ENCODE results near the gene VPS54.
A peak's percentile ranks its signal among the peaks of the same experiment; 100 is the strongest.
"Not testable (repeated sequence)": the region's sequence is repeated elsewhere in the genome, so short reads cannot be mapped to it uniquely, and the experiment has no call there.

VPS54 gene

DNA sequence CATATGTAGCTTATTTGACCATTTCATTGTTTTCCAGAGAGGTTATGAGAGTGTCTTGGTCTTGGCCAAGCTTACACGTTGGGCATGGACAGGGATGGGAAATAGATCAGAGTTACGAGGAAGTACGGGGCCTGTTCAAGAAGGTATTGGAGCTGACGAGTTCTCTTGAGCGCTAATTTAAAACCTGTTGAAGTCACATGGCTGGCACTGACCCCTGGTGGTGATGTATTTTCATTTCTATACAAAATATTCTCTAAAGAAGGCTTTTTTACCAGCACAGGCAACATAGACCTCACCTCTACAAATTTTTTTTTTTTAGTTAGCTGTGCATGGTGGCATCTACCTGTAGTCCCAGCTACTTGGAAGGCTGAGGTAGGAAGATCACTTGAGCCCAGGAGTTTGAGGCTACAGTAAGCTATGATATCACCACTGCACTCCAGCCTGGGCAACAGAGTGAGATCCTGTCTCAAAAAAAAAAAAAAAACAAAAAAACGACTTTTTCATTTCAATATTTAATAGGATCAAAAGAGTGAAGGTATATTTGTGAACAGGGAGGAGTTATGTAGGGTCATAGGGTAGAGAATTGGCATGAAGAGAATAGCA lies 157.9 kb downstream of the VPS54 start:
- Histone ChIP-seq H3K4me3 (ENCODE audit: low read length) (no peak overlapping the region), H3K9me3 (ENCODE audit: control insufficient read depth, low read length) (no peaks in the 10 kb centered on the region), H3K27me3 (replicated peaks; ENCODE audit: control insufficient read depth, insufficient read depth, low read length) (no peaks in the 10 kb centered on the region), H3K36me3 (ENCODE audit: control insufficient read depth, insufficient read depth, low read length, severe bottlenecking) (peaks cover 95% of the 10 kb centered on the region), H3K4me1 (ENCODE audit: control insufficient read depth, insufficient read depth, low read length) (peaks cover 28% of the 10 kb centered on the region), H3K9ac (ENCODE audit: low read length) (no peak overlapping the region)
- DNase-seq (ENCODE audit: low read depth) = peak; percentile 78

DNA sequence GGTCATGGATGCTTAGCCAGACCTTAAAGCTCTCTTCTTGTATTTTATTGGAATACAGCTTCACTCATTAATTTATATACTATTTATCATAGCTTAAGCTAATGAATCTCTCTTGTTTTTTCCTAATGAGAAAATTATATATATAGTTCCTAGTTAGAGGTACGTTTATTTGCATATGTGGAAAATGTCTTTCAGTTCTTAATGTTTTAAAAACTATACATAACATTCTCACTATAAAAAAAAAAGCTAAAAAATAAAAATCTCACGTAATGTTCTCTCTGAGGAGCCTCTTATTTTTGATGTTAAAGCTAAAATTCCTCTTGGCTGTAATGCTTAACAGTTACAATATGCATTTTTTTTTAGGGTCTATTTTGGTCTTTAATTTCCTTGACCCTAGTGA lies 160.9 kb downstream of the VPS54 start:
- Histone ChIP-seq H3K4me1 (ENCODE audit: control insufficient read depth, insufficient read depth, low read length) (peaks cover 38% of the 10 kb centered on the region), H3K9me3 (ENCODE audit: control insufficient read depth, low read length) (no peaks in the 10 kb centered on the region), H3K27me3 (replicated peaks; ENCODE audit: control insufficient read depth, insufficient read depth, low read length) (no peaks in the 10 kb centered on the region), H3K9ac (ENCODE audit: low read length) (no peak overlapping the region), H3K36me3 (ENCODE audit: control insufficient read depth, insufficient read depth, low read length, severe bottlenecking) (peaks cover 74% of the 10 kb centered on the region), H3K4me3 (ENCODE audit: low read length) (no peak overlapping the region)
- no peak for DNase-seq (ENCODE audit: low read depth)

DNA sequence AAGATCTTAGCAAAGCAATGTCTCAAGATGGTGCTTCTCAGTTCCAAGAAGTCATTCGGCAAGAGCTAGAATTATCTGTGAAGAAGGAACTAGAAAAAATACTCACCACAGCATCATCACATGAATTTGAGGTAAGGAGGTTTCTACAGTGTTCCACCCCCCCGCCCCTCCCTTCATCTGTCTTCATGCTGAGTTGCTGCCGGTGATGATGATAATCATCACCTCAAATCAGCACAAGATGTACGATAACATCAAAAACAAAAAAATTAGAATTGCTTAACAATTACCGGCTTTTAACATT lies 163.0 kb downstream of the VPS54 start:
- no peak for DNase-seq (ENCODE audit: low read depth)
- Histone ChIP-seq H3K4me1 (ENCODE audit: control insufficient read depth, insufficient read depth, low read length) (peaks cover 48% of the 10 kb centered on the region), H3K9ac (ENCODE audit: low read length) (no peak overlapping the region), H3K4me3 (ENCODE audit: low read length) (no peak overlapping the region), H3K9me3 (ENCODE audit: control insufficient read depth, low read length) (no peaks in the 10 kb centered on the region), H3K36me3 (ENCODE audit: control insufficient read depth, insufficient read depth, low read length, severe bottlenecking) (peaks cover 54% of the 10 kb centered on the region), H3K27me3 (replicated peaks; ENCODE audit: control insufficient read depth, insufficient read depth, low read length) (no peaks in the 10 kb centered on the region)

DNA sequence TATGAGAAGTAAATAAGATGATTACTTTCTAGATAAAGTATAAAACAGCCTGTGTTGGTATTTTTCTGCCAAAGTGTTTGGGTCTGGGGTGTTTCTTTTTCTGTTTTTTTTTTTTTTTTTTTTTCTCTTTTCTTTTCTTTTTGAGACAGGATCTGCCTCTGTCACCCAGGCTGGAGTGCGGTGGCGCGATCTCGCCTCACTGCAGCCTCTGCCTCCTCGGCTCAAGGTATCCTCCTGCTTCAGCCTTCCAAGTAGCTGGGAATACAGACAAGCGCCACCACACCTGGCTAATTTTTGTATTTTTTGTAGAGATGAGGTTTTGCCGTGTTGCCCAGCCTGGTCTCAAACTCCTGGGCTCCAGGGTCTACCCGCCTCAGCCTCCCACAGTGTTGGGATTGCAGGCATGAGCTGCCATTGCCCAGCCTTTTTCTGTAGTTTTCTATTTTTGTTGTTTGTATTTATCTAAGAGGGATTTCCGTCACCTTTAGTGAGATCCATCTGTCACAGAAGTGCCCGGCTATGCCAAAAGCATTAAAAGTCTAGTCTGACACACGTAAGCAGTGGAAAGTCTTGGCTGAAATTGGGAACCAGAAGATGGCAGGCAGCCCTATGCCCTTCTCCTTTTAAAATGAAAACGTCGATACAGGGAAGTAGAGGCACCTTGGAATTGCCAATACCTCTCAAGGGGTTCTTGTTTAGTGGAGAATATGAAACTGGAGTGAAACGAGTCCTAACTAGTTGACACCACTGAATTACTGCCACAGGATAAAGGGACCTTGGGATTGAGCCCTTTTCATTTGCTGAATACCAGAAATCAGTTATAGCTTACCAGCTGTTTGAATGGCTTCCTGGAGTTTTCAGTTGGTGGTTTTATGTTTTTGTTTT lies 163.6 kb downstream of the VPS54 start:
- no peak for DNase-seq (ENCODE audit: low read depth)
- Histone ChIP-seq H3K9me3 (ENCODE audit: control insufficient read depth, low read length) (no peaks in the 10 kb centered on the region), H3K4me1 (ENCODE audit: control insufficient read depth, insufficient read depth, low read length) (peaks cover 54% of the 10 kb centered on the region), H3K9ac (ENCODE audit: low read length) (peak overlapping the region; percentile 72), H3K27me3 (replicated peaks; ENCODE audit: control insufficient read depth, insufficient read depth, low read length) (no peaks in the 10 kb centered on the region), H3K4me3 (ENCODE audit: low read length) (no peak overlapping the region), H3K36me3 (ENCODE audit: control insufficient read depth, insufficient read depth, low read length, severe bottlenecking) (peaks cover 49% of the 10 kb centered on the region)

DNA sequence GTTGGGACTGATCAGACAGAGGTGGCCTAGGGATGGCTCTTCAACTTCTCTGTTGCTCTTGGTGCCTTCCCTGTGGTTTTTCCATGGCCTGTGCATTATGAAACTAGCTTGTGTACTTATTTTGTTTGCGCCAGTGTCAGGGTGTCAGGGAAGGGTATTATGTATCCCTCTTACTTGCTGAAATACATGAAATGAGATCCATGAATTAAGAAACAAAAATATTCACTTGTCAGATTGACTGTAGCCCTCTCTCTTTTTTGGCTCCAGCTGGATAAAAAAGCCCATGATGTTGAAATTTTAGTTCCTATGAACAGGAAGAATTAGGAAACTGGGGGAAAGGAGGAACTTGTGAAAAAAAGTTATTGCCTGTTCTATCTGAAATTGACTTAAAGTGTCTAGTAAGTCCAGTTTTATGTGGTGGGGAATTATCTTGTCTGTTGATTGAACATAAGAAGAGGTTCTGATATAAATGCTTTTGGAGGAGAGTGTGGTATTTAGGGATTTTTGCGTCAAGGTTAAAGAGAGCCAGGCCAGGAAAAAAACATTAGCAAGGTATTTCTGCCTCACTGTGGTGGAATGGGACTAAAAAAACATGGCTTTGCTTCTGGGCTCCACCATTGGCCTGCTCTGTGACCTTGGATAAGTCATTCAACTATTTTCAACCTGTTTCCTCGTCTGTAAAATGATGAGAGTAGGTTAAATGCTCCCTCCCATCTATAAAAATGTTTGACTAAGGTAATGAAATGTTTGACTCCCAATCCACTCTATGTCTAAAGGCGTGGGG lies 165.5 kb downstream of the VPS54 start:
- peaks cover 30% of the 10 kb centered on the region for H3K36me3 ChIP-seq (ENCODE audit: control insufficient read depth, insufficient read depth, low read length, severe bottlenecking)
- peak overlapping the region; percentile 51 for H3K4me3 ChIP-seq (ENCODE audit: low read length)
- no peaks in the 10 kb centered on the region for H3K27me3 ChIP-seq (replicated peaks; ENCODE audit: control insufficient read depth, insufficient read depth, low read length)
- peaks cover 74% of the 10 kb centered on the region for H3K4me1 ChIP-seq (ENCODE audit: control insufficient read depth, insufficient read depth, low read length)
- H3K9ac ChIP-seq (ENCODE audit: low read length) = peak overlapping the region; percentile 72
- no peaks in the 10 kb centered on the region for H3K9me3 ChIP-seq (ENCODE audit: control insufficient read depth, low read length)
- DNase-seq (ENCODE audit: low read depth) = peak; percentile 78

DNA sequence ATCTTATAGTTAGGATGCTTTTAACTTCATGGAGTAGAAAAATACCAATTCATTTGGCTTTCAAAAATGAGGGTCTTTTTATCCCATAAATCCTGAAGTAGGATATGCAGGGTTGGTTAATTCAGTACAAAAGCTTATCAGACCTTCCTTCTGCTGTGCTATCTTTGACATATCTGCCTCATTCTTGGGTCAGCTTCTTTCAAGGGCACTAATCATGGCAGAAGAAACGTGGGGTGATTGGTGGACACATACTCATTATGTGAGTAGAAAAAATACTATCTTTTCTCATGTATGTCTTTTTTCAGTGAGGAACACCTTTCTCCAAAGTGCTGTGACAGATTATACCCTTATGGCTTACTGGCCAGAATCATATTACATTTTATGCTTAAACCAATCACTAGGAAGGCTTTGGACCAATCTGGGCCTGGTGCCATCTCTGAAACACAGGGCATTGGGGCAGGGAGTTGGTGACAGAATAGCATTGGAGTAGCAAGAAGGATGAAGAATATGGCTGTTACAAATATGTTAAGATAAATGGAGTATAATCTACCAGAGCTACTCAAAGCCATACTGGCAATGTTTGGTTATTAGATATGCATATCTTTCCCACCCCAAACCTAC lies 167.4 kb downstream of the VPS54 start:
- no peaks in the 10 kb centered on the region for H3K27me3 ChIP-seq (replicated peaks; ENCODE audit: control insufficient read depth, insufficient read depth, low read length)
- peaks cover 12% of the 10 kb centered on the region for H3K36me3 ChIP-seq (ENCODE audit: control insufficient read depth, insufficient read depth, low read length, severe bottlenecking)
- no peak overlapping the region for H3K9ac ChIP-seq (ENCODE audit: low read length)
- peak overlapping the region; percentile 22 for H3K4me3 ChIP-seq (ENCODE audit: low read length)
- no peak for DNase-seq (ENCODE audit: low read depth)
- peaks cover 86% of the 10 kb centered on the region for H3K4me1 ChIP-seq (ENCODE audit: control insufficient read depth, insufficient read depth, low read length)
- H3K9me3 ChIP-seq (ENCODE audit: control insufficient read depth, low read length) = no peaks in the 10 kb centered on the region

DNA sequence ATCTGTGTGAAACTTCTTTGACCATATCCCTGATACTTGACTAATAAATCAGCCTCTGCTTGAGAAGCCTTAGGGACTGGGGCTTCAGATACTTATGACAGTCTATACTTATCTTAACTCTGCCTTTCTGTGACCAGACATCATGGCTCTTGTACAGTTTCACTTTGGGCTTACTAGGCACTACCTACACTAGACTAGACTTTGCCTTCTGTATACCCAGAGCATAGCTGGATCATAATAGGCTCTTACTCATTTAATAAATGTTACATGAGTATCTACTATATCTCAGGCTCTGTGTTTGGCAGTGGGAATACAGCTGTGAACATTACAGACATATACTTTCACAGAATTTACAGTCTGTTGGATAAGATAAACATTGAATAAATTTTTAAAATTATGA lies 168.6 kb downstream of the VPS54 start:
- no peak for DNase-seq (ENCODE audit: low read depth)
- no peaks in the 10 kb centered on the region for H3K9me3 ChIP-seq (ENCODE audit: control insufficient read depth, low read length)
- H3K9ac ChIP-seq (ENCODE audit: low read length) = peak overlapping the region; percentile 81
- no peaks in the 10 kb centered on the region for H3K27me3 ChIP-seq (replicated peaks; ENCODE audit: control insufficient read depth, insufficient read depth, low read length)
- peak overlapping the region; percentile 76 for H3K4me3 ChIP-seq (ENCODE audit: low read length)
- H3K36me3 ChIP-seq (ENCODE audit: control insufficient read depth, insufficient read depth, low read length, severe bottlenecking) = peaks cover 1% of the 10 kb centered on the region
- peaks cover 93% of the 10 kb centered on the region for H3K4me1 ChIP-seq (ENCODE audit: control insufficient read depth, insufficient read depth, low read length)

DNA sequence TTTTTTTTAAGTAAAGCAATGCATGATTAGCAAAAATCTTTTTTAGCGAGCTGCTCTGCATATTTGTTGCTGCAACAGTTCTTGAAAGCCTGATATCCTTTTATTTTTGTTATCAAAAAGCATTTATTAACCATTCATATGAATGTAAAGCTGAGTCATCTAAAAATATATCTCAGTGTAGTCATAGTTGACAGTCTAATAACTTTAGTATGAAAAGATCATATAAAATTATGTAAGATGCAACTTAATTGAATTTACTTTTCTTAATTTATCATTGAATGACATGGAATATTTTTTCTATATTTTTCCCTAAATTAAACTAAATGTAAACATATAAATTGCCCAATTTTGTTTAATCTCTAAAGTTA lies 169.0 kb downstream of the VPS54 start:
- no peaks in the 10 kb centered on the region for H3K9me3 ChIP-seq (ENCODE audit: control insufficient read depth, low read length)
- H3K36me3 ChIP-seq (ENCODE audit: control insufficient read depth, insufficient read depth, low read length, severe bottlenecking) = no peaks in the 10 kb centered on the region
- H3K4me1 ChIP-seq (ENCODE audit: control insufficient read depth, insufficient read depth, low read length) = peaks cover 93% of the 10 kb centered on the region
- no peak for DNase-seq (ENCODE audit: low read depth)
- H3K9ac ChIP-seq (ENCODE audit: low read length) = peak overlapping the region; percentile 81
- H3K27me3 ChIP-seq (replicated peaks; ENCODE audit: control insufficient read depth, insufficient read depth, low read length) = no peaks in the 10 kb centered on the region
- H3K4me3 ChIP-seq (ENCODE audit: low read length) = peak overlapping the region; percentile 76

DNA sequence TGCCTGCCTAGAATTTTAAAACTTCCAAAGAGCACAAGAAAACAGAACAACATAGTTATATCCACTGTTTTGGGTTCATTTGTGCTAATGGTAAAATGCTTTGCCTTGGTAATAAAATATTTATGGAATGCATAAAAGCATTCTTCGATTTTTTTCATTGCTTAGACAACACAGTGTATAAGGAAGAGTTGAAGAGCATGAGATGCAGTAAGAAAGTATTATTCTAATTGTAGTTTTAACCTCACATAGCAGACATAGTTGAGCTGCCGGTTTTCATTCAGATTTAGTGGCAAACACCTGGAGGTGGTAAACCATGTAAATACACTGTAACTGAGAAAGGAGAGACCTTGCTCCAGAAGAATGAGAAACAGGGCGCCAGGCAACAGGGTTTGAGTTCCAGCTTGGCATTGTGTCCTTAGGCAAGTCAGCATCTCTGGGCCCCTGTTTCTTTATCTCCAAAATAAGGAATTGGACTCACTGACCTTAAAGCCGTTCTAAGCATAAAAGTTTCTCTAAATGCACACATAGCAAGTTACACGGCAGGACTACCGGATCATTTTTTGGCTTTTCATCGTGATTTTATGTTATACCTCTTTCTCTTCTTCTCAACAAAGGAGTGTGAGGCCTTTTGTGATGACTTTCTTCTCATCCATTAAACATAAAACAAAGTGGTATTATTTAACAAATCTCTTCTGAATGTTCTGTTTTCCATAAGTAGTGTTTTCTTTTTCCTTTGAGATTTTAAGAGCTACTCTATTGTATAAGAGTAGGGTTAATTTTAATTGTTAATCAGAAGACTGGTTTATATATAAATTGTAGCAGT lies 169.6 kb downstream of the VPS54 start:
- H3K4me3 ChIP-seq (ENCODE audit: low read length) = peak overlapping the region; percentile 76

DNA sequence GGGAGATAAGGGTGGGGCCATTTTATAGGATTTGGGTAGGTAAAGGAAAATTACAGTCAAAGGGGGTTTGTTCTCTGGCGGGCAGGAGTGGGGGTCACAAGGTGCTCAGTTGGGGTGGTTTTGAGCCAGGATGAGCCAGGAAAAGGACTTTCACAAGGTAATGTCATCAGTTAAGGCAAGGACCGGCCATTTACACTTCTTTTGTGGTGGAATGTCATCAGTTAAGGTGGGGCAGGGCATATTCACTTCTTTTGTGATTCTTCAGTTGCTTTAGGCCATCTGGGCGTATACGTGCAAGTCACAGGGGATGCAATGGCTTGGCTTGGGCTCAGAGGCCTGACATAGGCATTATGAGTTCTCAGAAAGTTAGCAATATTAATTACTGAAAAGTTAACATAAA lies 171.7 kb downstream of the VPS54 start:
- H3K9ac ChIP-seq (ENCODE audit: low read length); H3K9me3 ChIP-seq (ENCODE audit: control insufficient read depth, low read length); DNase-seq (ENCODE audit: low read depth); H3K36me3 ChIP-seq (ENCODE audit: control insufficient read depth, insufficient read depth, low read length, severe bottlenecking); H3K27me3 ChIP-seq (replicated peaks; ENCODE audit: control insufficient read depth, insufficient read depth, low read length): not testable (repeated sequence)
- Histone ChIP-seq H3K4me1 (ENCODE audit: control insufficient read depth, insufficient read depth, low read length) (peaks cover 83% of the 10 kb centered on the region), H3K4me3 (ENCODE audit: low read length) (peak overlapping the region; percentile 88)

More for the DNA sequence above, 169.6 kb downstream of the VPS54 start:
- Histone ChIP-seq H3K4me1 (ENCODE audit: control insufficient read depth, insufficient read depth, low read length) (peaks cover 93% of the 10 kb centered on the region), H3K27me3 (replicated peaks; ENCODE audit: control insufficient read depth, insufficient read depth, low read length) (no peaks in the 10 kb centered on the region), H3K9ac (ENCODE audit: low read length) (peak overlapping the region; percentile 81), H3K9me3 (ENCODE audit: control insufficient read depth, low read length) (no peaks in the 10 kb centered on the region), H3K36me3 (ENCODE audit: control insufficient read depth, insufficient read depth, low read length, severe bottlenecking) (no peaks in the 10 kb centered on the region)
- peak; percentile 59 for DNase-seq (ENCODE audit: low read depth)
